ENCODE results near the gene ANO1. TPM values are rescaled to one million over a fixed set of nuclear protein-coding genes. Genes with fewer than 3 reads are reported as not detected.

The ANO1 gene
- total RNA-seq, result 38.1 TPM

DNA sequence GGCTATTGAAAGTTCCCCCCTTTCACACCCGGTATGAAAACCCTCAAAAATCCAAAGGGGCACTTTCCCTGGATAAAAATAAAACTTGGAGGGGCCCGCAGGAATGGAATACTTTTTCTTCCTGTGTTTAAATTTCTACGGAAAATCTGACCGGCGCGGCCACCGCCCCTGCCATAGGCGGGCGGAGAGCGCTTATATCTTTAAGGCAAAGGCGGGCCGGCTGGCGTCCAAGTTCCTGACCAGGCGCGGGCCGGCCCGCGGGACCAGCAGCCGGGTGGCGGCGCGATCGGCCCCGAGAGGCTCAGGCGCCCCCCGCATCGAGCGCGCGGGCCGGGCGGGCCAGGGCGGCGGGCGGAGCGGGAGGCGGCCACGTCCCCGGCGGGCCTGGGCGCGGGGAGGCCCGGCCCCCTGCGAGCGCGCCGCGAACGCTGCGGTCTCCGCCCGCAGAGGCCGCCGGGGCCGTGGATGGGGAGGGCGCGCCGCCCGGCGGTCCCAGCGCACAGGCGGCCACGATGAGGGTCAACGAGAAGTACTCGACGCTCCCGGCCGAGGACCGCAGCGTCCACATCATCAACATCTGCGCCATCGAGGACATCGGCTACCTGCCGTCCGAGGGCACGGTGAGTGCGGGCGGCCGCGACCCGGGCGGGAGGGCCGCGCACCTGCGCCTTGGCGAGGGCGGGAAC lies at the start of gene ANO1:
TSS of gene ANO1 (plus strand) at position 223 of the 686 bp plus-strand sequence. CDS start at position 513, 290 bp downstream.

DNA sequence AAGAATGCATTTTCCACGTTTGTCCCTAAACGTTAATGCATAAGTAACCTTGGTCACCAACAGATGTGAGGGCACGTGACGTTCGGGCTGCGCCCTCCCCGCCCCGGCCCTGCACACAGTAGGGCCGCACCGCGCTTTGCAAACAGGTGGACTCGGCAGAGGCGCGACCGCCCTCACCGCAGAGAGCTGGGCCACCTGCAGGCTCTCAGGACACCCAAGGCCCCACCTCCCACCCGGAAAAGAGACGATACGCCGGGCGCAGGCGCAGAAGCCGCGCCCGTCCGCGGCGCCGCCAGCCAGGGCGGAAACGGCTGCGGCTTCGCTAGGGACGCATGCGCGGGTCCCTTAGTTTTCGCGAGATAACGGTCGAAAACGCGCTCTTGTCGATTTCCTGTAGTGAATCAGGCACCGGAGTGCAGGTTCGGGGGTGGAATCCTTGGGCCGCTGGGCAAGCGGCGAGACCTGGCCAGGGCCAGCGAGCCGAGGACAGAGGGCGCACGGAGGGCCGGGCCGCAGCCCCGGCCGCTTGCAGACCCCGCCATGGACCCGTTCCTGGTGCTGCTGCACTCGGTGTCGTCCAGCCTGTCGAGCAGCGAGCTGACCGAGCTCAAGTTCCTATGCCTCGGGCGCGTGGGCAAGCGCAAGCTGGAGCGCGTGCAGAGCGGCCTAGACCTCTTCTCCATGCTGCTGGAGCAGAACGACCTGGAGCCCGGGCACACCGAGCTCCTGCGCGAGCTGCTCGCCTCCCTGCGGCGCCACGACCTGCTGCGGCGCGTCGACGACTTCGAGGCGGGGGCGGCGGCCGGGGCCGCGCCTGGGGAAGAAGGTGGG lies 125.0 kb downstream of the ANO1 start, which contains the start of gene FADD:
TSS of gene FADD (plus strand) at position 377 of the 831 bp plus-strand sequence. CDS start at position 541, 164 bp downstream.

Small RNA genes within 50 kb of the gene (small RNA-seq; reads per million reads assigned to genes)
- gene RNU6-1175P (ENCODE audit: low replicate concordance), result not detected

Other genes with a start within 250 kb of the ANO1 start
- gene FADD, start 125.0 kb downstream of the ANO1 start, total RNA-seq, result 23.0 TPM
- 63.1 TPM for gene PPFIA1, start 192.4 kb downstream of the ANO1 start, total RNA-seq

All from metanephros (tissue), 2 donors.